K562 (cell line): Measurements from ENCODE around the gene COQ8A.

Source experiments
- CBX1 ChIP-seq: sonication (generic); IDR thresholded peaks from 2 replicates; pipeline ENCODE4 v1.6.1; 2016; ENCODE audit warnings: antibody characterized with exemption, low read depth, mild to moderate bottlenecking
- CTCF ChIP-seq, 3 experiments: IDR thresholded peaks in 2 of 3; conservative IDR thresholded peaks in 1 of 3; 2 replicates each; pipeline ENCODE4 v1.5.1; 2011 to 2012; ENCODE audit warnings: low read length in 3 of 3, mild to moderate bottlenecking in 3 of 3, control low read depth in 2 of 3, improper control_type of control experiment in 1 of 3, inconsistent platforms in 1 of 3, low read depth in 1 of 3, mixed read lengths in 1 of 3, moderate library complexity in 1 of 3; ENCODE audit not compliant: insufficient read depth in 2 of 3
- ELF2 ChIP-seq: fragments of 250-450 bp; sonication (Bioruptor Pico); IDR thresholded peaks from 2 replicates; pipeline ENCODE4 v1.5.0; 2021; ENCODE audit warnings: mild to moderate bottlenecking
- PCBP1 ChIP-seq: fragments of 200-400 bp; formaldehyde crosslinking; IDR thresholded peaks from 2 replicates; pipeline ENCODE4 v1.6.1; 2018; ENCODE audit warnings: mild to moderate bottlenecking, low read depth, low read length; ENCODE audit not compliant: poor library complexity, severe bottlenecking
- POLR2AphosphoS2 ChIP-seq: IDR thresholded peaks from 2 replicates; pipeline ENCODE4 v1.6.1; 2012; ENCODE audit warnings: low read length, improper control_type of control experiment
- SAFB2 ChIP-seq: fragments of 200-400 bp; formaldehyde crosslinking; IDR thresholded peaks from 2 replicates; pipeline ENCODE4 v1.6.1; 2018; ENCODE audit warnings: borderline replicate concordance, low read length, low read depth, moderate library complexity; ENCODE audit not compliant: severe bottlenecking
- ZFX ChIP-seq: sonication (generic); formaldehyde crosslinking; IDR thresholded peaks from 2 replicates; pipeline ENCODE4 v1.8.0; 2022; ENCODE audit warnings: mild to moderate bottlenecking, missing genetic modification reagents, moderate library complexity
- ZSCAN29 ChIP-seq: fragments of 450-650 bp; IDR thresholded peaks from 2 replicates; pipeline ENCODE4 v1.6.1; 2017
- TF ChIP-seq, protein P1 (sequence below): sonication (generic); formaldehyde crosslinking; IDR thresholded peaks from 2 replicates; pipeline ENCODE4 v1.8.1; 2022; ENCODE audit warnings: missing genetic modification reagents
- TF ChIP-seq, protein P2 (sequence below): sonication (generic); formaldehyde crosslinking; IDR thresholded peaks from 2 replicates; pipeline ENCODE4 v1.4.0; 2020; ENCODE audit warnings: mild to moderate bottlenecking, missing genetic modification reagents

DNA sequence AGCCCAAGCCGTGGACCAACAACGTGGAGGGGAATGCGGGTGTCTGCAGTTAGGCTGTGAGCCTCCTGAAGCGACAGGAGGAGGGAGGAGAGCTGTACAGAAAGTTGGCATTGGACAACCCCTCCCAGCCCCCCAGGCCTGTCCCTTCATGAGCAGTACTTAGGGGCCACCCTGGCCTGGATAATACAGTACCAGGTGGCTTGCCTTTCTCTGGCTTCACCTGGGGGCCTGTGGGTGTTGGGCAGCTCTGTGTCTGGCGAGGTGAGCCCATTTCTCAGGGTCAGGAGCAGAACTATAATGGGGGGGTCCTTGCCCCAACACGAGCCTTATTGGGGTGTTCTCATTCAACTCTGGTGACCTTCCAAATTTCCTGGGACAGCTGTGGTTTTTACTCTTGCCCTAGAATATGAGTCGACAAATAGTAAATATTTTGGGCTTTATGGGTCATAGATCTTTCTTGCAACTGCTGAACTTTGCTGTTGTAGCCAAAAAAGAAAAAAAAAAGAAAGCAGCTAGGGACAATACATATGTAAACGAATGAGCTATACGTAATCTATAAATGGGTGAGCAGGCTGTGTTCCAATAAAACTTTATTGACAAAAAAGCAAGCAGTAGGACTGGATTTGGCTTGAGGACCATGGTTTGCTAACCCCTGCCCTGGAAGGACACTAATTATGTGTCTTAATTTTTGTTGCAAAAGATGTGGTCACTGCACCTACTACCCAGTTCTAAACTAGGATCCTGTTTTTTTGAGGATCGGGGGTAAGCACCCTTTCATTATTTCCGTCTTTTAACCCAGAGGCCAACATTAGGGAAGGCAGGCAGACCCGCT, 11.4 kb downstream of the COQ8A start:
- TF ChIP-seq ELF2 (no peak), ZFX (CRISPR knock-in tag) (no peak), PCBP1 (no peak), CTCF (IDR thresholded peaks at IDR 0.05 in 2 of 3, conservative IDR thresholded peaks at IDR 0.05 in 1 of 3; ENCODE audit: insufficient read depth in 2 of 3, low read depth in 1 of 3, low read length in 3 of 3) (no peak), ZSCAN29 (no peak), CBX1 (no peak), SAFB2 (no peak), POLR2AphosphoS2 (no peak)
- TF ChIP-seq, protein P1, sequence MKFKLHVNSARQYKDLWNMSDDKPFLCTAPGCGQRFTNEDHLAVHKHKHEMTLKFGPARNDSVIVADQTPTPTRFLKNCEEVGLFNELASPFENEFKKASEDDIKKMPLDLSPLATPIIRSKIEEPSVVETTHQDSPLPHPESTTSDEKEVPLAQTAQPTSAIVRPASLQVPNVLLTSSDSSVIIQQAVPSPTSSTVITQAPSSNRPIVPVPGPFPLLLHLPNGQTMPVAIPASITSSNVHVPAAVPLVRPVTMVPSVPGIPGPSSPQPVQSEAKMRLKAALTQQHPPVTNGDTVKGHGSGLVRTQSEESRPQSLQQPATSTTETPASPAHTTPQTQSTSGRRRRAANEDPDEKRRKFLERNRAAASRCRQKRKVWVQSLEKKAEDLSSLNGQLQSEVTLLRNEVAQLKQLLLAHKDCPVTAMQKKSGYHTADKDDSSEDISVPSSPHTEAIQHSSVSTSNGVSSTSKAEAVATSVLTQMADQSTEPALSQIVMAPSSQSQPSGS (CRISPR knock-in tag) = no peak
- TF ChIP-seq, protein P2, sequence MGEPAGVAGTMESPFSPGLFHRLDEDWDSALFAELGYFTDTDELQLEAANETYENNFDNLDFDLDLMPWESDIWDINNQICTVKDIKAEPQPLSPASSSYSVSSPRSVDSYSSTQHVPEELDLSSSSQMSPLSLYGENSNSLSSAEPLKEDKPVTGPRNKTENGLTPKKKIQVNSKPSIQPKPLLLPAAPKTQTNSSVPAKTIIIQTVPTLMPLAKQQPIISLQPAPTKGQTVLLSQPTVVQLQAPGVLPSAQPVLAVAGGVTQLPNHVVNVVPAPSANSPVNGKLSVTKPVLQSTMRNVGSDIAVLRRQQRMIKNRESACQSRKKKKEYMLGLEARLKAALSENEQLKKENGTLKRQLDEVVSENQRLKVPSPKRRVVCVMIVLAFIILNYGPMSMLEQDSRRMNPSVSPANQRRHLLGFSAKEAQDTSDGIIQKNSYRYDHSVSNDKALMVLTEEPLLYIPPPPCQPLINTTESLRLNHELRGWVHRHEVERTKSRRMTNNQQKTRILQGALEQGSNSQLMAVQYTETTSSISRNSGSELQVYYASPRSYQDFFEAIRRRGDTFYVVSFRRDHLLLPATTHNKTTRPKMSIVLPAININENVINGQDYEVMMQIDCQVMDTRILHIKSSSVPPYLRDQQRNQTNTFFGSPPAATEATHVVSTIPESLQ = no peak
